ENCODE results near the gene OR2V2.

GRCh38 chr5:181149806-181150733 is 2.7 kb downstream of the OR2V2 start:
- TF ChIP-seq CTCF (conservative IDR thresholded peaks at IDR 0.05; ENCODE audit: low read depth, low read length): no peak
- no peak for TF ChIP-seq EZH2 (IDR thresholded peaks at IDR 0.05; ENCODE audit: borderline replicate concordance, low read depth, low read length, poor library complexity, severe bottlenecking)
